HT-29 (cell line): ENCODE data around the gene AGPAT3. TPM values are rescaled to one million over a fixed set of nuclear protein-coding genes. Genes with fewer than 3 reads are reported as not detected.
"Not testable (repeated sequence)": the region's sequence is repeated elsewhere in the genome, so short reads cannot be mapped to it uniquely, and the experiment has no call there.

Source experiments
- DNase-seq: peaks from one replicate; pipeline ENCODE4 v3.0.0-alpha.2; 2015; ENCODE audit warnings: low spot score
- total RNA-seq: library from RNA; depleted of rRNA; stranded (reverse); fragments of >200 nt; shearing (Covaris generic); gene quantifications from 2 replicates; pipeline ENCODE4 v1.2.3, GENCODE V29; 2014

AGPAT3 gene
- total RNA-seq, 1 experiment from 2014 or later, result 39.6 TPM

DNA sequence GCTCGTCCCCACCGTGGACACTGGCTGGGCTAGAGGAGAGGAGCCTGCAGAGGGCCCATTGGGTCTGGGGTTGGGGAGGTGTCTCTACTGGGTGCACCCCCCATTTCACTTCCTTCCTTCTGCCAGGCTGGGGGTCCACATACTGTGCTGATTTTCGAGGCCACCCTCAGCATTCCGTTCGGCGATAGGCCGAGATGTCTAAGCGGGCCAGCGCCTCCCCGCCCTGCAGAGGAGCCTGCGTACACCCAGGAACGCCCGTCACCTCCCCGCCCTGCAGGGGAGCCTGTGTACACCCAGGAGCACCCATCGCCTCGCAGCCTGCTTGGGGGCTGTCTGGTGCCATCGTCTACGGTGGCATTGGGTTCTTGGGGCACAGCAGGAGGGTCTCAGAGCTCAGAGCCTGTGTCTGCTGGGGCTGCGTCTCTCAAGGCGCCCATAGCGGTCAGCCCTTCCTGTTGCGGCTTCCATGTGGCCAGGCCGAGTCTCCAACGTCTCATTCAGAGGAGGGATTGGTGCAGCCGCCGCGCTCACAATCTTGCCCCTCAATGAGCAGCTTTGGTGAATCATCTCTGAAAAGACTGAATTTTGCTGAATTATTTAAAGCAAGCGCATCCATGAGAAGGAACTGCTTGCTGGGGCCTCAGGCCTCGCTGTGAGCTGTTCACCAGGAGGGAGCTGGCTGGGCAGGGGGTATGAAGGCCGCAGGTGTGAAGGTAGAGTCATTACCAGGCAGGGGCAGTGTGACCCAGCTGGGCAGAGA, 30.7 kb upstream of the AGPAT3 start:
- no peak for DNase-seq

DNA sequence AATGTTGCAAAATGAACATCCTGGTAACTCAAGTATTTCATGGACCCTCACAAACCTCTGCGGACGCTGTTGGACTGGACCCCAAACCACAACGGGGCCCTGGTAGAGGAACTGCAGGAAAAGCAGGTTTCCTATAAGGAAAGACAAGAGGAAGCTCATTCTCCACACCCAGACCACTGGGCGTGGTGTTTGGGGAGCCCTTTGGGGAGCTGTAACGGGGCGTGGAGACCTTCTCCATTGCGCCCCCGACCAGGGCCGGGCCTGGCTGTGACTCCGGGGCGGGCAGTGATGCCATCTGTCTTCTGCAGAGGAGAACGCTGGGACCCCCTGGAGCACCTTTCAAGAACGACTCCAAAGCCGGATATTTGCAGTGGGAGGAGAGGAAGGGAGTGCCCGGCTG, 30.0 kb upstream of the AGPAT3 start:
- DNase-seq, result no peak

DNA sequence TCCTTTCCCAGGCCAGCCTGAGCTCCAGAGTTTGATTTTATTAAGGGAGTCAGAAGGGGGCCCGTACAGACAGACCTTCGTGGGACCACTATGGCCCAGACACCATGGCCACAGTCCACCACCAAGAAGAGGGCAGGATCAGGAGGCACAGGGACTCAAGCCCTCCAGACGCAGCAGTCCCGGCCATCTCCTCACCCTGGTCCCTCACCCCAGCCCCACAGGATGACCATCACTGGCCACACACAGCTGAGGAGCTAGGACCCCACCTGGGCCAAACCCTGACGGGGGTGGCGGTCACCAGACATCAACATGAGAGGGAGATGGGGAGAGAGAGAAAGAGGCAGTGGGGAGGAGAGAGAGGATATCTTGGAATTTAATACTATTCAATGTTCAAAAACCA, 29.2 kb upstream of the AGPAT3 start:
- DNase-seq, result no peak

DNA sequence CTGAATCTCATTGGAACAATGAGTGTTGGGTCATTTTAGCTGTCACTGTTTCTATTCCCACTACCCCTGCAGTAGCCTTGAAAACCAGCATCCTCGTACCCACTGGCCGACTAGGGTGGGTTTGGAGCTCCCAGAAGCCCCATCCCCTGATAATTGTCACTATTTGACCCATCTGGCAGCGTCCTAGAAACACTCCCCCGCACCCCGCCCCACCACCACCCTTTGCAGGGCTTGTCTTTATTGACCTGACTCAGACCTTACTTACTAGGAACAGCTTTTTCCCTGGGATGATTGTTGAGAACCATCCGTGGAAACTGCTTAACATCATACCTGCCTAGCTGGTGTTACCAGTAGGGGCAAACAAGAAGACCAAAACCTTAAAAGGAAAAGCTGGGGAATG, 28.4 kb upstream of the AGPAT3 start:
- no peak for DNase-seq

DNA sequence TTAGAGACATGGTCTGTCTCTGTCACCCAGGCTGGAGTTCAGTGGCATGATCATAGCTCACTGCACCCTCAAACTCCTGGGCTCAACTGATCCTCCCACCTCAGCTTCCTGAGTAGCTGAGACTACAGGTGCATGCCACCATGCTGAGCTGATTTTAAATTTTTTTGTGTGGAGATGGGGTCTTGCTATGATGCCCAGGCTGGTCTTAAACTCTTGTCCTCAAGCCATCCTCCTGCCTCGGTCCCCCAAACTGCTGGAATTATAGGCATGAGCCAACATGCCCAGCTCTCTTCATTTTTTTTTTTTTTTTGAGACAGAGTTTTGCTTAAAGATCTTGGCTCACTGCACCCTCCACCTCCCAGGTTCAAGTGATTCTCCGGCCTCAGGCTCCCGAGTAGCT, 24.8 kb upstream of the AGPAT3 start:
- DNase-seq, result no peak

DNA sequence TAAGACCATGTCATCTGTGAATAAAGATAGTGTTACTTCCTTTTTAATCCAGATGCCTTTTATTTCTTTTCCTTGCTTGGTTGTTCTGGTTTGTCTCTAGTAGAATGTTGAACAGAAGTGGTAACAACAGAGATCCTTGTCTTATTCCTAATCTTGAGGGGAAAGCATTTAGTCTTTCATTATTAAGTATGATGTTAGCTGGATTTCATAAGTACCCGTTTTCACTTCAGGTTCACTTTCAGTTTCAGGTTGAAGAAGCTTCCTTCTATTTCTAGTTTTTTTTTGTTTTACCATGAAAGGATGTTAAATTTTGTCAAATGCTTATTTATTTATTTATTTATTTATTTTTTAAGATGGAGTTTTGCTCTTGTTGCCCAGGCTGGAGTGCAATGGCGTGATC, 22.3 kb upstream of the AGPAT3 start:
- DNase-seq, result no peak

DNA sequence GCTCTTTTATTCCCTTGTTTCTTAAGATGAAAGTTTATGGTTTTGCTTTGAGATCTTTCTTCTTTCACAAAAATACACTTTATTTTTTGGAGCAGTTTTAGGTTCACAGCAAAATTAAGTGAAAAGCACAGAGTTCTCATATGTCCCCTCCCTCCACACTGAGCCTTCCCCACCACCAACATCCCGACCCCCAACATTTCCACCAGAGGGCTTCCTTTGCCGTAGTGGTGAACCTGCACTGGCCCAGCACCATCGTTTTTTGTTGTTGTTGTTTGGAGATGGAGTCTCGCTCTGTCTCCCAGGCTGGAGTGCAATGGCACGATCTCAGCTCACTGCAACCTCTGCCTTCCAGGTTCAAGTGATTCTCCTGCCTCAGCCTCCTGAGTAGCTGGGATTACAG, 20.1 kb upstream of the AGPAT3 start:
- DNase-seq, result not testable (repeated sequence)

DNA sequence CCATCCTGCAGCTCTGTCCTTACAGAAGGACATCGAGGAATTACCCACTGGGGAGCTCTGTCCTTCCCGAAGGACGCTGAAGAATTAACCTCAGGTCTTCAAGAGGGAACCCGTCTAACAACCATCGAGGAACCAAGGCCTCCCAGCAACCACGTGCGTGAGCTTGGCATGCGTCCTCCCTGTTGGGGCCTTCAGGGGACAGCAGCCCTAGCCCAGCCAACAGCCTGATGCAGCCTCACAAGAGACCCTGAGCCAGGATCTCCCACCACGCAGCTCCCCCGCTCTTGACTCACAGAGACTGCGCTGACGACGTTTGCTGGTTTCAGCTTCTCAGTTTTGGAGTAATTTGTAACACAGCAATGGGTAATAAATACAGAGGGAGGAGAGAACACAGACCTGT, 19.6 kb upstream of the AGPAT3 start:
- no peak for DNase-seq

DNA sequence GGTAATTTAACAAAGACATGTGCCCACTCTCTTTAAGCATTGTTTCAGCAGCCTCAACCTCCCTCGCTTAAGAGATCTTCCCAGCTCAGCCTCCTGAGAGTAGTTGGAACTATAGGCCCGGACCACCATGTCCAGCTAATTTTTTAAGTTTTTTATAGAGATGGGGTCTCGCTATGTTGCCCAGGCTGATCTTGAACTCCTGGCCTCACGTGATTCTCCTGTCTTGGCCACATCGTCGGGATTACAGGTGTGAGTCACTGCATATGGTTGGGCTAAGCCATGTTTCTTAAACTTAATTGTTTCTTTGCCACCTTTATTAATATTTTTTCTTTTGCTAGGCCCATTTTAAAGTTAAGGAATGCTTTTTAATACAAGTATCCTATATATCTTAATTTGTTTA, 18.6 kb upstream of the AGPAT3 start:
- DNase-seq, result no peak

DNA sequence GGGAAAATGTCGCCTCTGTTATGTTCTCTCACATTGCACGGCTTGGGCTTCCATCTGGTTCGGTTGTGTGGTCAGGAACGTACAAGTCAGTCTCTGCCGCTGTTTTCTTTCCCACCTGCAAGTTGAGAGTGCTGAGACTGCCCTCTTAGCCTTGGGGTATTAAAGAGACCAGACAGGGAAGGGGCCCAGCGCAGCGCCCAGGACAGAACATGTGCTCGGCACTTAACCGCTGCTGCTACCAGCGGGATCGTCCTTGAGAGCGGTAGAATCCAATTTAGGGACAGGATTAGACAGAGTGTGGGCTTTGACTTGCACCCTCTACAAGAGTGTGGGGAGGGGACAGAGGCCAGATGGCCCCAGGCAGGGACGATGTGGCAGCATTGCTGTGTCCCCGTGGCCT, 17.7 kb upstream of the AGPAT3 start:
- DNase-seq, result no peak

DNA sequence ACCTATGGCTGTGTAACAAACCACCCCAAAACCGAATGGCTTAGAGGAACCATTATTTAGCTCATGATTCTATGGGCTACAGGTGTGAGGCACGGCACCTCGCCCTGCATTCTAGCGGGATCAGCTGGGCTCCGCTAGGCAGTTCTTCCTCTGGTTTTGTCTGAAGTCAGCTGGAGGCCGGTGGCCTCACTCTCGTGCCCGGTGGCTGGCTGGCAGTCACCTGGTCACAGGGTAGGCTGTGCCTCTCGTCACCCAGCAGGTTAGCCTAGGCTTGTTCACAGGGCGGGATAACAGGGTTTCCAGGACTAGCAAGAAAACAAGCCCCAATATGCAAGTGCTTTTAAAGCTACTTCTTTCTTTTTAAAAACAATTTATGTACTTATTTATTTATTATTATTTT, 16.3 kb upstream of the AGPAT3 start:
- no peak for DNase-seq

DNA sequence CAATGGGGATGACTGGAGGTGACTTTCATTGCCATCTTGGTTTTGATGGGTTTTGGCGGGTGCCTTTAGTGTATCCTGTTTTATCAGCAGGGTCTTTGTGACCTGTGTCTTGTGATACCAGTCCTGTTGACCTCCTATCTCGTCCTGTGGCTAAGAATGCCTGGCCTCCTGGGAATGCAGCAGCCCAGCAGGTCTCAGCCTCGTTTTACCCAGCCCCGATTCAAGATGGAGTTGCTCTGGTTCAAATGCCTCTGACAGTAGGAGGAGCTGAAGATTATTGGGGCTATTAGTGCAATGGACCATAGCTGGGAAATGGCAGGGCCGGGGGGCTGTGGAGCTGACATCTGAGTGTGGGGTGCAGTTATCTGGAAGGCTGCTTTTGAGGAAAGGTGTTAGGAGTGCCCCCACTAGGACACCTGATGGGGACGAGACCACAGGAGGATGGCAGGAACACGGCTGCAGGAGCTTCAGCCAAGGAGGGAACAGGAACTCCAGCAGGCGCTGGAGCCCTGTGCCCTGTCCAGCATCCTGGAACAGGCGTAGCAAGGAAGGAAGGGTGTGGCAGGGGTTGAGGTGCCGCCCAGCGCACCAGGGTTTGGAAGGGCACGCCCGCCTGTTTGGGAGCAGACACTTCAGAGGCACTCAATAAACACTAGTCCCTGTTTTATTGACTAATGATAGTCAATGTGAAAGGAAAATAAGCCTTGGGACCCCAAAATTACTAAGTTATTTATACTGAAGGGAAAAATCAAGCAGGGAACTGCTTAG, 15.3 kb upstream of the AGPAT3 start:
- no peak for DNase-seq

DNA sequence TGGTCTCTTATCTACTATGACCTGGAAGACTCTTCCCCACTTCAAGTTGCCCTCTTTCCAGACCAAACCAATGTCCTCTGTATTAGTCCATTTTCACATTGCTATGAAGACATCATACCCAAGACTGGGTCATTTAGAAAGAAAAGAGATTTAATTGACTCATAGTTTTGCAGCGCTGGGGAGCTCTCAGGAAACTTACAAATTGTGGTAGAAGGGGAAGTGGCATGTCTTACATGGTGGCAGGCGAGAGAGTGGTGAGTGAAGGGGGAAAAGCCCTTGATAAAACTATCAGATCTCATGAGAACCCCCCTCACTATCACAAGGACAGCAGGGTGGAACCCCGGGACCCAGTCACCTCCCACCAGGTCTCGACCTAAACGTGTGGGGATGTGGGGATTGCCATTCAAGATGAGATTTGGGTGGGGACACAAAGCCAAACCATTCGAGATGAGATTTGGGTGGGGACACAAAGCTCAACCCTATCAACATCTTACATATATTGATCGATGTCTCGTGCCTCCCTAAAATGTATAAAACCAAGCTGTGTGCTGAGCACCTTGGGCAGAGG, 14.2 kb upstream of the AGPAT3 start:
- no peak for DNase-seq

DNA sequence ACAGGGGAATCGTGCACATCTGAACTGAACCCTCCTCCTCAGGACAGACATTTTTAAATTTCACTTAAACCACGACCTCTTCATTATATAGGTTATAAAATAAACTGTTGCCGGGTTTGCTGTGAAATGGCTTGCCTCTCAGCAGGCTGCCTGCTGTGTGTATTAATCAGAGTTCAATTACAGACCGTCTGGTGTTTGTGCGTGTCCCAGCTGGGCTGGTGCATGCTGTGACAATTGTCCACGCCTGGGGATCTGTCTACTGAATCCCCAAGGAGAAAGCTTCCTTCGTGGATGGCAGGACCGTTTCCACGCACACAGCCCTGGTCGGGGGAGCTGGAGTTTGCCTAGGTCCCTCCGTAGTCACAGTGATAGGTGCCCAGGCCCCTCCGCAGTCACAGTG, 13.4 kb upstream of the AGPAT3 start:
- no peak for DNase-seq

DNA sequence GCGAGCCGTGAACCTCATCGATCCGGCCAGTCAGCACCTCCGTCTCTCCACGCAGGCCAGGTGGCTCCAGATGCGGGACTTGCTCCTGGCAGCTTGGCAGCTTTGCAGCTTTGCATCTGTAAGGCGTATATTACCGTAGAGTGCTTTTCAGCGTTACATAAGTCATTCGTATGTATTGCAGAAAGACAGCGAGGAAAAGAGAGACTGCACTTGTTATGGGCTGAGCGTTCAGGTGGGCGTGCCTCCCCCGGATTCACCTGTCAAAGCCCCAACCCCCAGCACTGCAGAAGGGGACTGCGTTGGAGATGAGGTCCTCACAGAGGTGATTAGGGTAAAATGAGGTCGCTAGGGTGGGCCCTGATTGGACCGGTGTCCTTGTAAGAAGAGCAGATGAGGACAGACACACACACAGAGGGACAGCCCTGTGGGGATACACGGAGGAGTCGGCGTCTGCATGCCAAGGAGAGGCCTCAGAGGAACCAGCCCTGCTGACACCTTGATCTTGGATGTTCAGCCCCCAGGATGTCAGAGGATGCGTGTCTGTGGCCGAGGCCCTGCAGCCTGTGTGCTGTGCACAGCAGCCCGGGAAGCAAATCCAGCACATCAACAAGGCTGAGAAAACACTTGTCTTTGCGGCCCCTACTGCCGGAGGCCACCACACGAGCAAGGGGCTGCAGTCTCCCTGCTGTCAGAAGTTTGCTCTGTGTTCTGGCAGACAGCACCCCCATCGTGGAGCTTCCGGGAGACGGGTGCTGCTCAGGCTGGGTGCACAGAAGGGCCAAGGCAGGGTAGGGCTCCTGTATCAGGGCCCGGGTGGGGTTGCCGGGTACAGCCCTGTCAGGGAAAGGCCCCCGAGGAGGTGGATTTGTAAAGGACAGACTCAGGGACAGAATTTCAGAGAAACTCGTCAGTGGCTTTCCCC, 10.9 kb upstream of the AGPAT3 start:
- DNase-seq, result no peak

DNA sequence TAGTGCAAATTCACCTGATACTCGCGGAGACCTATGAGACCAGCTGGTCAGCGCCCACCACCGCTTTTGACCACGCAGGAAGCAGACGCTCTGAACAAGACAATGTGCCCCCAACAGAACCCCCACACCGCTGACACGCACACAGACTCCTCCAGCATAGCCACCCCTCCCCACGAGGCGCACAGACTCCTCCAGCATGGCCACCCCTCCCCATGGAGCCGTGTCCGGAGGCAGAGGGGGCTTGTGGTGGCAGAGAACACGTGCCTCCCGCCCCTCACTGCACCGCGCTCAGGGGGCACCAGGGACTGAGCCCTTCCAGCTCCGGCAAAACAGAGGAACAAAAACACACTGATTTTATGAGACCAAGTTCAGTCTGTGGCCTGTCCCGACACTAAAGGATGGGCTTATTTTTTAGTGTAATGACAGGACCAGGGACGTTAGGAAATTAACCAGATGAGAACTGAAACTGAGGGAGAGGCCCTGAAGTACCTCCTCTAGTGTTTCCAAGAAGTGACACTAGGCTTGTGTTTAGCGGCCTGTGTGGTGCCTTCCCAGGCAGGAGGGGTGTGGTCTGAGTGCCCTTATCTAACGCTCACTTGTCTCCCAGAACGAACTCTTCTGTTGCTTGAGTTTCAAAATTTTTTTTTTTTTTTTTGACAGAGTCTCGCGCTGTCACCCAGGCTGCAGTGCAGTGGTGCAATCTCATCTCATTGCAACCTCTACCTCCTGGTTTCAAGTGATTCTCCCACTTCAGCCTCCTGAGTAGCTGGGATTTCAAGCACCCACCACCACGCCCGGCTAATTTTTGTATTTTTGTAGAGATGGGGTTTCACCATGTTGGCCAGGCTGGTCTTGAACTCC, 10.0 kb upstream of the AGPAT3 start:
- DNase-seq, result no peak

DNA sequence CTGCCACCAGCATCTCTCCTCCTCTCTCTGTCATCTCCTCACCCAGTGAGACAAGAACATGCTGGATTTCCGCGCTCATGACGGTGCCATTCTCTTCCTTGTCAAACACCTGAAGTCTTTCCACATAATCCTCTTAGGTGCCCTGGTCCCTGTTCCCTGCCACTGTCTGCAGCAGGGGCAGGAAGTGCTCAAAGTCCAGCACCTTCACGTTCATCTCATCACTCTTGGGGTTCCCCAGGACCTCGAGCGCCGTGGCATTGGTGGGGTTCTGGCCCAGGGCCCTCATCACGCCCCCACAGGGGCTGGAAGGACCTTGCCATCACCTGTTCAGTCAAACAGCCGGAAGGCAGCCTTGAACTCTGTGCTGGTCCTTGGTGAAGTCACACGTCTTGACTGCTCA, 9.1 kb upstream of the AGPAT3 start:
- DNase-seq, result no peak

DNA sequence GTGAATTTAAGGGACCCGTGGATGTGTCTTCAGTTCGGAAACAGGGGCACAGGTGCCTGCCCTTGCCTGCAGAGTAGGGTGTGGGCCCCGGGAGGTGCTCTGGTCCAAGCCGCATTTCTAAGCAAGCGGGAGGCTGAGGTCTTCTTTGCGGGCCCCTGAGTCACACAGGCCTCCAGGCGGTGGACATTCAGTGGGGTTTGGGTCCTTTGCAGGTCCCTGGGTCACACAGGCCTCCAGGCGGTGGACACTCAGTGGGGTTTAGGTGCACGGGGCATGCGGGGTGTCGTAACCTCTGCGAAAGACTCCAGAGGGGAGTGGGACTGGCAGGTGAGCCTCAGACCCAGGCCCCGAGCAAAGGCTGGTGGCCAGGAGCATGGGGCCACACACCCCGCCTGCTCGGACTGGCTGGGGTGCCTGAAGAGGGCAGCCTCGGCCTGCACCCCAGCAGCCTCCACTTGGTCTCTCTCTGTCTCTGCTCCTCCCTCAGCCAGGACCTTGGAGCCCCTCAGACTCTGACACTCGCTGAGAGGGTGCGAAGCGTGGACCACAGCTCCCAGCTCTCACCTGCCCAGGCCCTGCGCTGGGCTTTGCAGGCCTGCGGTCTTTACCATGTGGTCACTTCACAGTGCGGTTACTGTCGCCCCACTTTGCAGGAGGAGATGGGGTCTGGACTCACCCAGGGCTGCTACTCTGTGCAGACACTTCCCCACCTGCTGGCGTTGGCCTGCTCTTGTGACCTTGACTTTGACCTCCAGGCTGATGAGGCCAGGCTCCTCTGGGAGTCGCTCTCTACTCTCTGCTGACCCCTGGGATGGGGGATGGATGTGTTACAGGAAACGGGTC, 6.0 kb upstream of the AGPAT3 start:
- no peak for DNase-seq

DNA sequence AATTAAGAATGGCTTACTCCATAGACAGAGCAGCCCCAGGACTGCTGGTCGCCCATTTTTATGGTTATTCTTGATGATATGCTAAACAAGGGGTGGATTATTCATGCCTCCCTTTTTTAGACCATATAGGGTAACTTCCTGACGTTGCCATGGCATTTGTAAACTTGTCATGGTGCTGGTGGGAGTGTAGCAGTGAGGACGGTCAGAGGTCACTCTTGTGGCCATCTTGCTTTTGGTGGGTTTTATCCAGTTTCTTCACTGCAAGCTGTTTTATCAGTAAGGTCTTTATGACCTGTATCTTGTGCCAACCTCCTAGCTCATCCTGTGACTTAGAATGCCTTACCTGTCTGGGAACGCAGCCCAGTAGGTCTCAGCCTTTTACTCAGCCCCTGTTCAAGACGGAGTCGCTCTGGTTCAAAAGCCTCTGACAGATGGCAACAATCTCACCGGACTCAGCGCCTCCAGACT, 5.2 kb upstream of the AGPAT3 start:
- DNase-seq, result no peak

DNA sequence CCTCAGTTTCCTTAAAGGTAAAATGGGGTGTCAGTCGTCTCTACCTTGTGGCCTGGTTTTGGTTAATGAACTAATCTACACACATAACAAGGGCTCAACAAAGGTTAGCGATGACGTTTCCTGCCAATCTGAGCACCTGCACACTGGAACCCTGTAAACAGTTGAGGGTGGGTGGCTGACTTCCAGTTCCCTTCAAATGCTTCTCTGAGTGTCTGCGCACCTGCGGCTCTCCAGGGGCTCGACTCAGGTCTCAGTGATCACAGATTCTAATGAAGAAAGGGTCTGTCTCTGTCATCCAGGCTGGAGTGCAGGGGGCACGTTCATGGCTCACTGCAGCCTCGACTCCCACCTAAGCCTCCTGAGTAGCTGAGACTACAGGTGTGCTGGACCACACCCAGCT, 3.3 kb upstream of the AGPAT3 start:
- DNase-seq, result no peak
